ENCODE data around the gene POU3F3.

The POU3F3 gene

GRCh38 chr2:104876606-104877570 is 23.0 kb downstream of the POU3F3 start:
- no peak for DNase-seq (ENCODE audit: low read depth in 2 of 2)

- no peak for DNase-seq (ENCODE audit: low read depth in 2 of 2)
These were observed 25.1 kb downstream of the POU3F3 start for GRCh38 chr2:104878863-104879512.

GRCh38 chr2:104880076-104880475 is 26.2 kb downstream of the POU3F3 start:
- no peak for DNase-seq (ENCODE audit: low read depth in 2 of 2)

- no peak for DNase-seq (ENCODE audit: low read depth in 2 of 2)
These were observed 29.4 kb downstream of the POU3F3 start for GRCh38 chr2:104883357-104883756.

- DNase-seq (ENCODE audit: low read depth in 2 of 2): no peak
These were observed 31.3 kb downstream of the POU3F3 start for GRCh38 chr2:104885119-104885782.

GRCh38 chr2:104887676-104888075 is 33.8 kb downstream of the POU3F3 start:
- no peak for DNase-seq (ENCODE audit: low read depth in 2 of 2)

GRCh38 chr2:104888489-104889258 is 34.8 kb downstream of the POU3F3 start:
- no peak for DNase-seq (ENCODE audit: low read depth in 2 of 2)

GRCh38 chr2:104889291-104889959 is 35.5 kb downstream of the POU3F3 start:
- no peak for DNase-seq (ENCODE audit: low read depth in 2 of 2)

GRCh38 chr2:104889960-104890684 is 36.2 kb downstream of the POU3F3 start:
- DNase-seq (ENCODE audit: low read depth in 2 of 2): no peak

GRCh38 chr2:104890685-104891069 is 36.8 kb downstream of the POU3F3 start:
- DNase-seq (ENCODE audit: low read depth in 2 of 2): no peak

- no peak for DNase-seq (ENCODE audit: low read depth in 2 of 2)
These were observed 37.2 kb downstream of the POU3F3 start for GRCh38 chr2:104891145-104891544.

GRCh38 chr2:104896446-104896845 is 42.5 kb downstream of the POU3F3 start:
- DNase-seq (ENCODE audit: low read depth in 2 of 2): no peak

GRCh38 chr2:104897515-104898184 is 43.7 kb downstream of the POU3F3 start:
- DNase-seq (ENCODE audit: low read depth in 2 of 2): no peak

- no peak for DNase-seq (ENCODE audit: low read depth in 2 of 2)
These were observed 46.7 kb downstream of the POU3F3 start for GRCh38 chr2:104900608-104901007.

- no peak for DNase-seq (ENCODE audit: low read depth in 2 of 2)
These were observed 47.3 kb downstream of the POU3F3 start for GRCh38 chr2:104901037-104901881.

GRCh38 chr2:104902317-104902716 is 48.4 kb downstream of the POU3F3 start:
- no peak for DNase-seq (ENCODE audit: low read depth in 2 of 2)
